ENCODE data around the gene SMARCA4.

Gene SMARCA4

DNA sequence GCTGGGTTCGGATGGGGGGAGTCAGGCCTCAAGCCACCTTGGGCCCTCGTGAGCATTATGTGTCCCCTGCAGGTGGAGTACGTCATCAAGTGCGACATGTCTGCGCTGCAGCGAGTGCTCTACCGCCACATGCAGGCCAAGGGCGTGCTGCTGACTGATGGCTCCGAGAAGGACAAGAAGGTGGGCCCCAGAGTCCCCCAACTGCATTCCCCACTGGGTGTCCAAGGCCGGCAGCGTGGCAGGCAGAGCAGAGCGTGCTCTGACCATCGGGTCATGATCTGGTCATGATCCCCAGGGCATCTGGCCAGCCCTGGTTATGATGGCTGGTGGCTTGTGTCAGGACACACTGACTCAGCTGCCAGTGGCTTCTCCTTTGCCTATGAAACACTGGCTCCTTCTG, 63.4 kb downstream of the SMARCA4 start:
- peaks cover 5% of the 10 kb centered on the region for H3K4me1 ChIP-seq (ENCODE audit: control insufficient read depth, insufficient read depth, low read length, poor library complexity, severe bottlenecking)
- 94 to 96% methylated on average over 12 to 13 of the region's 13 CpGs for WGBS, 2 experiments (ENCODE audit: insufficient coverage in 2 of 2)
- no peak overlapping the region for H3K4me3 ChIP-seq (ENCODE audit: extremely low read depth, insufficient read depth, low read length, poor library complexity, severe bottlenecking)
- peaks cover 96% of the 10 kb centered on the region for H3K36me3 ChIP-seq (ENCODE audit: control insufficient read depth, insufficient read depth, low read length)
- H3K27ac ChIP-seq (ENCODE audit: low read depth, low read length, severe bottlenecking): peak overlapping the region; percentile 1
- no peaks in the 10 kb centered on the region for H3K9me3 ChIP-seq (ENCODE audit: control insufficient read depth, low read length)

DNA sequence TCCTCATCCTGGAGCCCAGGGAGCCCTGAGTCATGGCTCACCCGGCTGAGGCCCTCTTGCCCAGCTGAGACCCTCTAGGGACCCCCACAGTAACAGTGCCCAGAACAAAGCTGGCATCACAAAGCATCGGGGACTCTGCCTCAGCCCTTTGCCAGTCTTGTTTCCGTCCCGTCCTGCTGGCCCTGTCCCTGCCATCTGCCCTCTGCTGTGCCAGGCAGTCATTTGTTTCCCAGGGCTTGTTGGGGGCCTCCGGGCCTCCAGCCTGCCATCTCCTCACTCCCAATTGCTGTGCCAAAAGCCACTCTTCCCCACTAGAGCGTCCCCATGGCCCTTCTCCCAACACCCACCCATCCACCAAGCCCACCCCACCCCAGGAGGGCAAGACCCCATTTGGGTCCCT, 64.2 kb downstream of the SMARCA4 start:
- no peak overlapping the region for H3K27ac ChIP-seq (ENCODE audit: low read depth, low read length, severe bottlenecking)
- no peaks in the 10 kb centered on the region for H3K9me3 ChIP-seq (ENCODE audit: control insufficient read depth, low read length)
- H3K4me3 ChIP-seq (ENCODE audit: extremely low read depth, insufficient read depth, low read length, poor library complexity, severe bottlenecking): no peak overlapping the region
- H3K36me3 ChIP-seq (ENCODE audit: control insufficient read depth, insufficient read depth, low read length): peaks cover 95% of the 10 kb centered on the region
- H3K4me1 ChIP-seq (ENCODE audit: control insufficient read depth, insufficient read depth, low read length, poor library complexity, severe bottlenecking): peaks cover 5% of the 10 kb centered on the region
- WGBS, 2 experiments (ENCODE audit: insufficient coverage in 2 of 2): 96 to 100% methylated on average over 3 to 5 of the region's 6 CpGs

DNA sequence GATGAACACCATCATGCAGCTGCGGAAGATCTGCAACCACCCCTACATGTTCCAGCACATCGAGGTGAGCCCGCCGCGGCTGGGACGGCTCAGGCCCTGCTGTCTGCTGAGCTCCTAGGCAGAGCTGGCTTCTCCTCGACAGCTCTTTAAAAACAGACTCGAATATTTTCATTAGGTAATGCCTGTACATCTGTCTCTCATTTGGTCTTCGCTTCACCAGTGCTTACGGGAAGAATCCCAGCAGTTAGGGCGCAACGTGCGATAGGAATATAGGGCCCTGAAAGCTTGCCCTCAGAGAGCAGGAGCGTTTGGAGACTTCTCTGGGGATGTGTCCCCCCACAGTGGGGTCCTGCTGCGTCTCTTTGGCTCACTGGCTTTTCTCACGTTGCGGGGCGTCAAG, 64.6 kb downstream of the SMARCA4 start:
- H3K4me1 ChIP-seq (ENCODE audit: control insufficient read depth, insufficient read depth, low read length, poor library complexity, severe bottlenecking): peaks cover 5% of the 10 kb centered on the region
- peaks cover 95% of the 10 kb centered on the region for H3K36me3 ChIP-seq (ENCODE audit: control insufficient read depth, insufficient read depth, low read length)
- 95 to 96% methylated on average over 18 of the region's 18 CpGs for WGBS, 2 experiments (ENCODE audit: insufficient coverage in 2 of 2)
- H3K4me3 ChIP-seq (ENCODE audit: extremely low read depth, insufficient read depth, low read length, poor library complexity, severe bottlenecking): no peak overlapping the region
- no peaks in the 10 kb centered on the region for H3K9me3 ChIP-seq (ENCODE audit: control insufficient read depth, low read length)
- H3K27ac ChIP-seq (ENCODE audit: low read depth, low read length, severe bottlenecking): no peak overlapping the region

DNA sequence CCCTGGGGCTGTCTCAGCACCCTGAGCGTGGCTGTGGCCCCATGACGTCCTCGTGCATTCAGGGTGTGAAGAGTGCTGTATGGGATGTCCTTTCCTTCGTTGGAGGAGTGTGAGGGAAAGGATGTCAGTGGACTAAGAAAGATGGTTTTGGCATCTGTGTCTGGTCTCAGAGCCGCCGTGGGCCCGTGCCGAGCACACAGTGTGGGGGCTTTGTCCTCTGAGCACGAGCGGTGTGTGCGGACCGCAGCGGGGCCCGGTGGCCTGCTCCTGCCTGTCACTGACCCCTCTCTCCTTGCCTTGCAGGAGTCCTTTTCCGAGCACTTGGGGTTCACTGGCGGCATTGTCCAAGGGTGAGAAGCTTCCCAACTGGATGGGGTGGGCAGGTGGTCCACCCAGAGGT, 65.2 kb downstream of the SMARCA4 start:
- no peak overlapping the region for H3K27ac ChIP-seq (ENCODE audit: low read depth, low read length, severe bottlenecking)
- H3K4me1 ChIP-seq (ENCODE audit: control insufficient read depth, insufficient read depth, low read length, poor library complexity, severe bottlenecking): peaks cover 5% of the 10 kb centered on the region
- H3K9me3 ChIP-seq (ENCODE audit: control insufficient read depth, low read length): no peaks in the 10 kb centered on the region
- H3K4me3 ChIP-seq (ENCODE audit: extremely low read depth, insufficient read depth, low read length, poor library complexity, severe bottlenecking): no peak overlapping the region
- WGBS, 2 experiments (ENCODE audit: insufficient coverage in 2 of 2): 96 to 97% methylated on average over 9 to 14 of the region's 16 CpGs
- peaks cover 95% of the 10 kb centered on the region for H3K36me3 ChIP-seq (ENCODE audit: control insufficient read depth, insufficient read depth, low read length)

DNA sequence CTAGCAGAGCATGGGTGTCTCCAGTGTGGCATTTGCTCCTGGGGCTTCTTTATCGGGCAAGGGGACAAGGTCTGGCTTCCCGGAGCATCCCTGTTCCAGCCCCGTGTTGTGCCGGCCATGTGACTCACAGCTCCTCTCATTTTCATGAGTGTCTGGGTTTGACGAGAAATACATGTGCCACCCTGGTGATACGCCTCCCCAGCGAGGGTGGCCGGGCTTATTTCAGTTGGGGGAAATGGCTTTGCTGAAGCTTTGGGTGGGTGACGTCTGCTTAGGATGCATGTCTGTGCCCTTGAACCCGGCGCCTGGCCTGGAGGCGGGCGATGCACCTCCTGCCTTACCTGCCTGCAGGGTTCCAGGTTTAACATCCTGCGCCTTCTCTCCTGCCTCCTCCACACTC, 66.6 kb downstream of the SMARCA4 start:
- no peak overlapping the region for H3K4me3 ChIP-seq (ENCODE audit: extremely low read depth, insufficient read depth, low read length, poor library complexity, severe bottlenecking)
- H3K9me3 ChIP-seq (ENCODE audit: control insufficient read depth, low read length): no peaks in the 10 kb centered on the region
- peaks cover 95% of the 10 kb centered on the region for H3K36me3 ChIP-seq (ENCODE audit: control insufficient read depth, insufficient read depth, low read length)
- WGBS, 2 experiments (ENCODE audit: insufficient coverage in 2 of 2): 96 to 99% methylated on average over 14 of the region's 14 CpGs
- peaks cover 5% of the 10 kb centered on the region for H3K4me1 ChIP-seq (ENCODE audit: control insufficient read depth, insufficient read depth, low read length, poor library complexity, severe bottlenecking)
- no peak overlapping the region for H3K27ac ChIP-seq (ENCODE audit: low read depth, low read length, severe bottlenecking)

DNA sequence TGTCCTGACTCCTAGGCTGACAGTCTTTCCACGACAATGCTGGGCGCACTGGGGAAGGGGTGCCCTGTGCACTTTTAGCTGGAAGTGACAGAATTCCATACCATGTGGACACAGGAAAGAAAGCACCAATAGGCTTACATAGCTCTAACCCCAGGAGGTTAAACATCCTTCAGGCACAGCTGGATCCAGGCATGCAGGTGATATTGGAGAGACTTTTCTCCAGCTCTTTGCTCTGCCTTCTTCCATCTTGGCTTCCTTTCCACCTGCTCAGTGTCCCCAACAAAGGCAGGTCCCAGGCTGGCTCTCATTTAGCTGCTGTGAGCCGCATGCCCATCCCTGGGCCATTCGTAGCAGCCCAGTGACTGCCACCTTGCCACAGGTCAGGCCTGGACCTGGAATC, 67.3 kb downstream of the SMARCA4 start:
- Histone ChIP-seq H3K36me3 (ENCODE audit: control insufficient read depth, insufficient read depth, low read length) (peaks cover 93% of the 10 kb centered on the region), H3K4me1 (ENCODE audit: control insufficient read depth, insufficient read depth, low read length, poor library complexity, severe bottlenecking) (peaks cover 5% of the 10 kb centered on the region), H3K4me3 (ENCODE audit: extremely low read depth, insufficient read depth, low read length, poor library complexity, severe bottlenecking) (no peak overlapping the region), H3K27ac (ENCODE audit: low read depth, low read length, severe bottlenecking) (no peak overlapping the region), H3K9me3 (ENCODE audit: control insufficient read depth, low read length) (no peaks in the 10 kb centered on the region)
- 96% methylated on average over 3 to 4 of the region's 4 CpGs for WGBS, 2 experiments (ENCODE audit: insufficient coverage in 2 of 2)

DNA sequence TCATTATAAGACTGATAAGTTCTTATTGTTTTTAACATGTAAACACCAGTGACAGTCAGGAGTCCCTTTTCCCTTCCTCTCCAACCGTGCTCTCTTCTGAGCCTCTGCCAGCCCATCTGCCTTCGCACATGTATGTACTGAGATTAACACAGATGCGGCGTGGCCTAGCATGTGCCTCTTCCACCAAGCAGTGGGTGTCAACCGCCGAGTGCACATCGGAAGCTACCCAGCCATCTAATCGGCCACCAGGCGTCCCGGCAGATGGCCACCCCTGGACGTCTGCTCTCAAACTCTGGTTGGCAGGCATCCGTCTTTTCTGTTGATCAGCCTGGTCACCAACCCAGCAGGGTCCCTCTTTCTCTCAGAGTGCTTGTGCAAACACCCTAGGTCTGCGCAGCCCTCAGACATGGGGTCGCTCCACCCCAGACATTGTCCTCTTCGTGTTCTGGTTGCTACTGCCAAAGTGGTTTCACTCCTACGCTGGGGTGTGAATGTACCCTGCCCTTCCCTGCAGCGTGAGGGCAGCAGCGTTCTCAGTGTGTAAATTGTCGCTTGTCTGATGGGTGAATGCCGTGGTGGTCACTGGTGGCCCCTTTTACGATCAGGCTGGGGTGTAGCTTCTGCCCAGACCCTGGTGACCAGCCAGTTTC, 70.7 kb downstream of the SMARCA4 start:
- WGBS, 2 experiments (ENCODE audit: insufficient coverage in 2 of 2): 97% methylated on average over 20 to 21 of the region's 21 CpGs
- Histone ChIP-seq H3K36me3 (ENCODE audit: control insufficient read depth, insufficient read depth, low read length) (peaks cover 96% of the 10 kb centered on the region), H3K4me1 (ENCODE audit: control insufficient read depth, insufficient read depth, low read length, poor library complexity, severe bottlenecking) (no peaks in the 10 kb centered on the region), H3K27ac (ENCODE audit: low read depth, low read length, severe bottlenecking) (no peak overlapping the region), H3K4me3 (ENCODE audit: extremely low read depth, insufficient read depth, low read length, poor library complexity, severe bottlenecking) (no peak overlapping the region), H3K9me3 (ENCODE audit: control insufficient read depth, low read length) (no peaks in the 10 kb centered on the region)

DNA sequence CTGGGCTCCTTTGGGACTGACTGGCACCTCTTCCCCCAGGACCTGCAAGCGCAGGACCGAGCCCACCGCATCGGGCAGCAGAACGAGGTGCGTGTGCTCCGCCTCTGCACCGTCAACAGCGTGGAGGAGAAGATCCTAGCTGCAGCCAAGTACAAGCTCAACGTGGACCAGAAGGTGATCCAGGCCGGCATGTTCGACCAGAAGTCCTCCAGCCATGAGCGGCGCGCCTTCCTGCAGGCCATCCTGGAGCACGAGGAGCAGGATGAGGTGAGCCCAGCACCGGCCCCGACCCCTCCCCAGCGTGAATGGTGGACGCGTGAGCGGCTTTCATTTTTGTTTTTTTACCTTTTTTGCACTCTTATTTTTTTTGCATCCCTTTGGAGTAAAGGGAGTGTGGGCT, 72.4 kb downstream of the SMARCA4 start:
- H3K4me3 ChIP-seq (ENCODE audit: extremely low read depth, insufficient read depth, low read length, poor library complexity, severe bottlenecking): no peak overlapping the region
- no peaks in the 10 kb centered on the region for H3K4me1 ChIP-seq (ENCODE audit: control insufficient read depth, insufficient read depth, low read length, poor library complexity, severe bottlenecking)
- no peaks in the 10 kb centered on the region for H3K9me3 ChIP-seq (ENCODE audit: control insufficient read depth, low read length)
- peaks cover 96% of the 10 kb centered on the region for H3K36me3 ChIP-seq (ENCODE audit: control insufficient read depth, insufficient read depth, low read length)
- WGBS, 2 experiments (ENCODE audit: insufficient coverage in 2 of 2): 98 to 99% methylated on average over 16 to 18 of the region's 22 CpGs
- H3K27ac ChIP-seq (ENCODE audit: low read depth, low read length, severe bottlenecking): no peak overlapping the region

DNA sequence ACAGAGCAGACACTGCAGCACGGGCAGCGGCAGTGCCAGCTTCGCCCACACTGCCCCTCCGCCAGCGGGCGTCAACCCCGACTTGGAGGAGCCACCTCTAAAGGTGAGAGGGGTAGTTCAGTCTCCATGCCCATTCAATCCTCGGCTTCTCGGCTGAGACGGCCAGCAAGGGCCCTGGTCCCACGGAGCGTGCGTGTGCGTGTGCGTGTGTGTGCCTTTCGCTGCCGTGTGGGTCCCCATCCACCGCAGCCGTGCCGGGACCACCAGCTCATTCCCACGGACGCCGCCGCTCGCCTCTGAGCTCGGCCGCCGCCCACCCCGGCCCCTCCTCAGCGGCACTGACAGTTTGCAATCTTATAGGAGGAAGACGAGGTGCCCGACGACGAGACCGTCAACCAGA, 72.9 kb downstream of the SMARCA4 start:
- 95 to 96% methylated on average over 35 of the region's 35 CpGs for WGBS, 2 experiments (ENCODE audit: insufficient coverage in 2 of 2)
- Histone ChIP-seq H3K4me1 (ENCODE audit: control insufficient read depth, insufficient read depth, low read length, poor library complexity, severe bottlenecking) (no peaks in the 10 kb centered on the region), H3K4me3 (ENCODE audit: extremely low read depth, insufficient read depth, low read length, poor library complexity, severe bottlenecking) (no peak overlapping the region), H3K36me3 (ENCODE audit: control insufficient read depth, insufficient read depth, low read length) (peaks cover 96% of the 10 kb centered on the region), H3K27ac (ENCODE audit: low read depth, low read length, severe bottlenecking) (no peak overlapping the region), H3K9me3 (ENCODE audit: control insufficient read depth, low read length) (no peaks in the 10 kb centered on the region)

DNA sequence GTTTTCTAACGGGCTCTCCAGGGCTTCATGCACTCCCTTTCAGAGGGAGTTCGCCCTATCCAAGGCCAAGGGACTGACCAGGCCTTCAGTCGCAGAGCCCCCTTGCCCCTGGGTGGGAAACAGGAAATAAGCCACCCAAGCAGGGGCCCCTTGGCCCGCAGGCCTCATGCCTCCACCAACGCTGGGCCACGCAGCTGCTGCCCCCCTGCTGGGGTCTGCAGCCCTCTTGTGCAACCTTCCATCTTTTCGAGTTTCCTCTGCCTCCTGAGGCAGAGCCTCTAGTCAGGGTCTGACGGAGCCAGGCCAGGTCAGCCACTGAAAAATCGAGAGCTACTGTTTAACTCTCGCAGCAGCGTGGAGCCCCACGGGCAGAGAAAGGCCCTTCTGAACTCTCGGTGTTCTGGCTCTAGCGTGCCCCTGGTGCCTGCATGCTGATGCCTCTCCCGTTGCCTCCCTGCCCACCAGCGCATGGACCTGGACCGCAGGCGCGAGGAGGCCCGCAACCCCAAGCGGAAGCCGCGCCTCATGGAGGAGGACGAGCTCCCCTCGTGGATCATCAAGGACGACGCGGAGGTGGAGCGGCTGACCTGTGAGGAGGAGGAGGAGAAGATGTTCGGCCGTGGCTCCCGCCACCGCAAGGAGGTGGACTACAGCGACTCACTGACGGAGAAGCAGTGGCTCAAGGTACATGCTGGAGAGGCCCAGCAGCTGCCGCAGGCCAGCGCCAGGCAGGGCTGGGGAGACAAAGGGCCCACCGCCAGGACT, 73.8 kb downstream of the SMARCA4 start:
- H3K4me3 ChIP-seq (ENCODE audit: extremely low read depth, insufficient read depth, low read length, poor library complexity, severe bottlenecking): no peak overlapping the region
- H3K27ac ChIP-seq (ENCODE audit: low read depth, low read length, severe bottlenecking): no peak overlapping the region
- H3K36me3 ChIP-seq (ENCODE audit: control insufficient read depth, insufficient read depth, low read length): peaks cover 97% of the 10 kb centered on the region
- no peaks in the 10 kb centered on the region for H3K9me3 ChIP-seq (ENCODE audit: control insufficient read depth, low read length)
- no peaks in the 10 kb centered on the region for H3K4me1 ChIP-seq (ENCODE audit: control insufficient read depth, insufficient read depth, low read length, poor library complexity, severe bottlenecking)
- WGBS, 2 experiments (ENCODE audit: insufficient coverage in 2 of 2): 96 to 98% methylated on average over 35 to 38 of the region's 38 CpGs
